H1 (cell line): ENCODE results near the gene HTR2A. TPM values are rescaled to one million over a fixed set of nuclear protein-coding genes. Genes with fewer than 3 reads are reported as not detected.

ENCODE experiments used
- CTCF ChIA-PET: fragments of 300-600 bp; sonication (Branson Sonifier 250); formaldehyde crosslinking; loops from one replicate; lab custom pipeline; 2021; ENCODE audit not compliant: partially characterized antibody; lab: Charles Lee
- POLR2A ChIA-PET: fragments of 300-600 bp; sonication (Branson Sonifier 250); formaldehyde crosslinking; loops from one replicate; lab custom pipeline; 2021; ENCODE audit warnings: inconsistent platforms; ENCODE audit not compliant: partially characterized antibody; lab: Charles Lee
- DNase-seq, 2 experiments: peaks; one replicate each; pipeline versions ENCODE4 v3.0.0 to v3.0.0-alpha.2; 2010 to 2022; ENCODE audit warnings: low spot score in 2 of 2, low read depth in 1 of 2, mixed read lengths in 1 of 2
- FAIRE-seq: peaks from 2 replicates; lab custom pipeline; 2011; peaks lifted over from hg19 to GRCh38; lab: Jason Lieb, UNC
- H2AFZ ChIP-seq: 2 replicates; pipeline ENCODE4 v1.8.1; 2012; ENCODE audit warnings: low read length, inconsistent platforms
- H2AK5ac ChIP-seq: 2 replicates; pipeline ENCODE4 v1.6.1; 2013; ENCODE audit warnings: low read depth, low read length
- H2BK120ac ChIP-seq: replicated peaks from 2 replicates; pipeline ENCODE3; 2013; ENCODE audit warnings: low read depth, low read length, inconsistent platforms
- H2BK12ac ChIP-seq: 2 replicates; pipeline ENCODE4 v1.6.1; 2013; ENCODE audit warnings: low read depth, low read length
- H2BK15ac ChIP-seq: 2 replicates; pipeline ENCODE4 v1.6.1; 2013; ENCODE audit warnings: low read length
- H2BK20ac ChIP-seq: 2 replicates; pipeline ENCODE4 v1.6.1; 2013; ENCODE audit warnings: low read length
- H2BK5ac ChIP-seq: 2 replicates; pipeline ENCODE4 v1.6.1; 2013; ENCODE audit warnings: low read depth, low read length
- H3K14ac ChIP-seq: 2 replicates; pipeline ENCODE4 v1.6.1; 2013; ENCODE audit warnings: inconsistent platforms; ENCODE audit not compliant: insufficient read length
- H3K18ac ChIP-seq: 2 replicates; pipeline ENCODE4 v1.6.1; 2013; ENCODE audit warnings: low read length; ENCODE audit errors: extremely low read depth
- H3K23ac ChIP-seq: 2 replicates; pipeline ENCODE4 v1.6.1; 2013; ENCODE audit warnings: inconsistent platforms; ENCODE audit not compliant: insufficient read length
- H3K23me2 ChIP-seq: 2 replicates; pipeline ENCODE4 v1.6.1; 2013; ENCODE audit warnings: low read depth, low read length
- H3K27ac ChIP-seq: 2 replicates; pipeline ENCODE4 v1.6.1; 2011; ENCODE audit warnings: low read depth, low read length, inconsistent platforms
- H3K27me3 ChIP-seq, 4 experiments: replicated peaks in 1 of 4; 1 replicate in 1 of 4; 2 replicates in 3 of 4; pipeline versions ENCODE4 v1.6.1 to v1.8.1; 2011 to 2013; ENCODE audit warnings: low read length in 3 of 4, mild to moderate bottlenecking in 3 of 4, inconsistent platforms in 2 of 4, mixed read lengths in 2 of 4, moderate library complexity in 1 of 4; ENCODE audit not compliant: control insufficient read depth in 3 of 4, insufficient read depth in 3 of 4; ENCODE audit errors: extremely low read depth in 1 of 4
- H3K36me3 ChIP-seq, 4 experiments: 2 replicates each; pipeline versions ENCODE4 v1.6.1 to v1.8.1; 2011 to 2013; ENCODE audit warnings: mild to moderate bottlenecking in 4 of 4, low read length in 3 of 4, moderate library complexity in 2 of 4, control low read depth in 1 of 4, inconsistent platforms in 1 of 4; ENCODE audit not compliant: insufficient read depth in 4 of 4, control insufficient read depth in 2 of 4
- H3K4ac ChIP-seq: replicated peaks from 2 replicates; pipeline ENCODE3; 2013; ENCODE audit warnings: low read length, low read depth, mixed read lengths, inconsistent platforms; ENCODE audit not compliant: insufficient read length
- H3K4me1 ChIP-seq, 4 experiments: replicated peaks in 1 of 4; 1 replicate in 1 of 4; 2 replicates in 3 of 4; pipeline versions ENCODE4 v1.6.1 to v1.8.1; 2011 to 2013; ENCODE audit warnings: low read length in 3 of 4, inconsistent platforms in 2 of 4, mixed read lengths in 1 of 4; ENCODE audit not compliant: insufficient read depth in 4 of 4, control insufficient read depth in 3 of 4
- H3K4me2 ChIP-seq, 2 experiments: 2 replicates each; pipeline versions ENCODE4 v1.6.1 to v1.8.1; 2011 to 2013; ENCODE audit warnings: low read depth in 2 of 2, low read length in 2 of 2, control low read depth in 1 of 2, inconsistent platforms in 1 of 2, mild to moderate bottlenecking in 1 of 2; ENCODE audit not compliant: insufficient read depth in 1 of 2
- H3K4me3 ChIP-seq, 4 experiments: fragments of 200-600, 300-600 bp in 1 of 4; sonication (generic), shearing (Covaris generic), sonication (Bioruptor Twin) in 1 of 4; 2 replicates each; pipeline versions ENCODE4 v1.5.1 to v1.8.1; 2011 to 2016; ENCODE audit warnings: low read length in 4 of 4, low read depth in 3 of 4, control low read depth in 2 of 4, inconsistent platforms in 2 of 4, mild to moderate bottlenecking in 2 of 4, mixed read lengths in 1 of 4, moderate library complexity in 1 of 4; ENCODE audit not compliant: insufficient read depth in 2 of 4; ENCODE audit errors: extremely low read depth in 1 of 4
- H3K56ac ChIP-seq: replicated peaks from 2 replicates; pipeline ENCODE3; 2013; ENCODE audit warnings: low read depth, mild to moderate bottlenecking, mixed read lengths, low read length, inconsistent platforms; ENCODE audit not compliant: insufficient read length
- H3K79me1 ChIP-seq: 2 replicates; pipeline ENCODE4 v1.6.1; 2013; ENCODE audit warnings: low read depth, low read length, control low read depth
- H3K79me2 ChIP-seq, 2 experiments: 2 replicates each; pipeline versions ENCODE4 v1.6.1 to v1.8.1; 2012 to 2013; ENCODE audit warnings: low read length in 2 of 2, mild to moderate bottlenecking in 2 of 2, inconsistent platforms in 1 of 2; ENCODE audit not compliant: insufficient read depth in 2 of 2, control insufficient read depth in 1 of 2
- H3K9ac ChIP-seq, 4 experiments: replicated peaks in 1 of 4; 1 replicate in 1 of 4; 2 replicates in 3 of 4; pipeline versions ENCODE4 v1.6.1 to v1.8.1; 2011 to 2013; ENCODE audit warnings: low read depth in 3 of 4, low read length in 3 of 4, control low read depth in 2 of 4, mild to moderate bottlenecking in 2 of 4, moderate library complexity in 2 of 4, inconsistent platforms in 1 of 4; ENCODE audit errors: extremely low read depth in 1 of 4
- H3K9me3 ChIP-seq, 2 experiments: 2 replicates each; pipeline versions ENCODE4 v1.6.1 to v1.8.1; 2012 to 2013; ENCODE audit warnings: mild to moderate bottlenecking in 2 of 2, moderate library complexity in 2 of 2, control low read depth in 1 of 2, inconsistent platforms in 1 of 2, low read depth in 1 of 2, low read length in 1 of 2, mixed read lengths in 1 of 2; ENCODE audit not compliant: insufficient read depth in 2 of 2
- H4K20me1 ChIP-seq, 2 experiments: replicated peaks in 1 of 2; 2 replicates each; pipeline versions ENCODE3 to v1.8.1; 2011 to 2013; ENCODE audit warnings: inconsistent platforms in 2 of 2, low read length in 2 of 2, mild to moderate bottlenecking in 1 of 2; ENCODE audit not compliant: insufficient read depth in 2 of 2, control insufficient read depth in 1 of 2
- H4K5ac ChIP-seq: 2 replicates; pipeline ENCODE4 v1.6.1; 2013; ENCODE audit warnings: low read length, low read depth, mixed read lengths, inconsistent platforms; ENCODE audit not compliant: insufficient read length
- H4K8ac ChIP-seq: 2 replicates; pipeline ENCODE4 v1.8.0; 2013; ENCODE audit warnings: mild to moderate bottlenecking, moderate library complexity, low read length, inconsistent platforms; ENCODE audit not compliant: insufficient read depth; ENCODE audit errors: extremely low read depth
- H4K91ac ChIP-seq: replicated peaks from 2 replicates; pipeline ENCODE3; 2013; ENCODE audit warnings: low read length, mixed read lengths, inconsistent platforms; ENCODE audit not compliant: insufficient read length
- CHD2 ChIP-seq: IDR thresholded peaks from 2 replicates; pipeline ENCODE4 v1.6.1; 2012; ENCODE audit warnings: low read length, improper control_type of control experiment
- CTBP2 ChIP-seq: IDR thresholded peaks from 2 replicates; pipeline ENCODE4 v1.7.0; 2011; ENCODE audit warnings: borderline replicate concordance, mild to moderate bottlenecking, moderate library complexity, mixed read lengths, low read length; ENCODE audit not compliant: insufficient read depth, insufficient read length
- EZH2 ChIP-seq: fragments of 200-600 bp; sonication (generic); IDR thresholded peaks from 2 replicates; pipeline ENCODE4 v1.7.1; 2012; ENCODE audit warnings: low read depth, mild to moderate bottlenecking, moderate library complexity, low read length, inconsistent platforms; ENCODE audit not compliant: severe bottlenecking
- FOSL1 ChIP-seq: IDR thresholded peaks from 2 replicates; pipeline ENCODE4 v1.6.1; 2011; ENCODE audit warnings: mild to moderate bottlenecking, low read depth, low read length, moderate library complexity; ENCODE audit not compliant: insufficient read depth
- JUN ChIP-seq: IDR thresholded peaks from 2 replicates; pipeline ENCODE4 v1.6.1; 2011; ENCODE audit warnings: low read depth, mild to moderate bottlenecking, improper control_type of control experiment, low read length
- MAX ChIP-seq: IDR thresholded peaks from 2 replicates; pipeline ENCODE4 v1.6.1; 2012; ENCODE audit warnings: inconsistent platforms
- POLR2A ChIP-seq, 2 experiments: IDR thresholded peaks; 1 replicate in 1 of 2; 2 replicates in 1 of 2; pipeline ENCODE4 v1.6.1; 2011; ENCODE audit warnings: low read depth in 2 of 2, low read length in 2 of 2, mild to moderate bottlenecking in 2 of 2; ENCODE audit errors: control extremely low read depth in 1 of 2
- RBBP5 ChIP-seq: IDR thresholded peaks from 2 replicates; pipeline ENCODE4 v1.7.1; 2012; ENCODE audit warnings: low read depth, mild to moderate bottlenecking, inconsistent platforms, low read length, moderate library complexity, borderline replicate concordance
- RFX5 ChIP-seq: IDR thresholded peaks from 2 replicates; pipeline ENCODE4 v1.6.1; 2011; ENCODE audit warnings: low read depth, low read length, improper control_type of control experiment, borderline replicate concordance
- RXRA ChIP-seq: IDR thresholded peaks from 2 replicates; pipeline ENCODE4 v1.6.1; 2011; ENCODE audit warnings: low read depth, mild to moderate bottlenecking, low read length, moderate library complexity; ENCODE audit not compliant: insufficient read depth
- SIN3A ChIP-seq, 2 experiments: IDR thresholded peaks in 1 of 2; conservative IDR thresholded peaks in 1 of 2; 2 replicates each; pipeline ENCODE4 v1.6.1; 2011 to 2012; ENCODE audit warnings: low read length in 2 of 2, improper control_type of control experiment in 1 of 2, low read depth in 1 of 2, mild to moderate bottlenecking in 1 of 2
- WGBS, 2 experiments: shearing (Covaris generic) in 1 of 2; methylation state at CpG; one replicate each; pipeline versions ENCODE4 v1.1.6 to v1.1.7; 2013 to 2015; ENCODE audit warnings: low lambda C conversion rate in 2 of 2, mixed read lengths in 2 of 2, inconsistent platforms in 1 of 2, low coverage in 1 of 2, missing lambda C conversion rate in 1 of 2; ENCODE audit not compliant: insufficient replicate concordance in 2 of 2, insufficient coverage in 1 of 2, insufficient read length in 1 of 2; ENCODE audit errors: extremely low coverage in 1 of 2, missing lambda C conversion rate in 1 of 2; 5-methylcytosine and 5-hydroxymethylcytosine counted together
- polyA plus RNA-seq, 7 experiments: library from polyadenylated mRNA; depleted of rRNA in 3 of 7; stranded (reverse) in 5 of 7; unstranded in 2 of 7; fragments of >200 nt in 5 of 7; fragments of 200-250 nt in 2 of 7; gene quantifications; 1 replicate in 5 of 7; 2 replicates in 1 of 7; 4 replicates in 1 of 7; pipeline versions ENCODE4 v1.2.1 to v1.2.3, GENCODE V29; 2011 to 2013; ENCODE audit warnings: missing spikeins in 2 of 7, mixed read lengths in 2 of 7
- total RNA-seq: library from RNA; stranded (reverse); fragmentation: NEBNext Ultra II Directional; extraction: Animal tissue kit (Norgen Biotek cat#: 25700); gene quantifications from 2 replicates; pipeline ENCODE4 v1.2.1, GENCODE V29; 2021
- TF ChIP-seq, protein P1 (sequence below): IDR thresholded peaks from 2 replicates; pipeline ENCODE4 v1.6.1; 2012; ENCODE audit warnings: low read length, inconsistent platforms

The HTR2A gene
- total and polyA plus RNA-seq, 2 of the 8 experiments (the other 6 are each of a cell fraction or from before 2014, with no cell fraction given), result not detected

DNA sequence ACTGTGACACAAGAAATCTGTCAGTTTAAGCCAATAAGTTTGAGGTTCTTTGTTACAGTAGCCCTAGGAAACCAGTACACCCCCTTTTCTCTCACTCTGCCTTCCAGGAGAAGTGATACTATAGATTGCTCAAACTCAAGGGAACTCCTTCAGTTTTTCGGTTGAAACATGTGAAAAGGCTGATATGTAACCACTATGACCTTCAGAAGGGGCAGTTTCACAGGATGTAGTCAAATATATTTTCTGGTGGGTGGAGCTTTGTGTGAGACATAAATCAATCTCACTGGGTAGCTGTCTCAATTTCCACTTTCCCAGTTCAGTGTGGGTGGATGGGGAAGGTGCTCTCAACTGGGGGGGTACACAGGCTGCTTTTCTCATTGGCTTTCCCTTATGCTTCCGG lies 41.7 kb downstream of the HTR2A start:
- no peak overlapping the region for H4K8ac ChIP-seq
- H3K9me3 ChIP-seq, result no peaks in the 10 kb centered on the region
- H3K4me3 ChIP-seq, result no peak overlapping the region
- H2AFZ ChIP-seq, result no peak overlapping the region; the same call in 1 of the 2 replicates
- H3K23ac ChIP-seq, result no peak overlapping the region
- no peak overlapping the region for H3K9ac ChIP-seq
- no peaks in the 10 kb centered on the region for H4K20me1 ChIP-seq
- H3K4me1 ChIP-seq, result no peaks in the 10 kb centered on the region
- no peak overlapping the region for H4K5ac ChIP-seq
- ChIA-PET POLR2A (no interaction called here), CTCF (interaction anchor here (0.6 to 0.8 kb wide), 3 partner anchors 15 to 337 kb away, joined by 3 read pairs; no protein-coding TSS in a partner anchor)
- no peak overlapping the region for H2BK15ac ChIP-seq
- H3K14ac ChIP-seq, result no peak overlapping the region
- no peak for FAIRE-seq
- H3K27me3 ChIP-seq, result no peaks in the 10 kb centered on the region
- no peak overlapping the region for H2BK12ac ChIP-seq
- no peaks in the 10 kb centered on the region for H3K36me3 ChIP-seq
- no peaks in the 10 kb centered on the region for H3K23me2 ChIP-seq
- H2BK5ac ChIP-seq, result no peak overlapping the region
- H3K56ac ChIP-seq, result no peak overlapping the region
- H3K27ac ChIP-seq, result no peak overlapping the region
- WGBS, 2 experiments, result 90% methylated on average over 2 of the region's 2 CpGs; no CpG with 5 or more reads in 1 of the 2 experiments
- no peaks in the 10 kb centered on the region for H3K79me2 ChIP-seq
- DNase-seq, result no peak
- H2BK20ac ChIP-seq, result no peak overlapping the region
- no peak overlapping the region for H3K4ac ChIP-seq
- H3K18ac ChIP-seq, result no peak overlapping the region
- no peaks in the 10 kb centered on the region for H3K79me1 ChIP-seq
- no peak overlapping the region for H4K91ac ChIP-seq
- no peak overlapping the region for H2BK120ac ChIP-seq
- H2AK5ac ChIP-seq, result no peak overlapping the region
- no peak overlapping the region for H3K4me2 ChIP-seq
- TF ChIP-seq CHD2 (no peak), JUN (no peak), POLR2A (IDR thresholded peaks at IDR 0.05; ENCODE audit: control extremely low read depth in 1 of 2, low read depth in 2 of 2, low read length in 2 of 2) (no peak), MAX (no peak), SIN3A (conservative IDR thresholded peaks at IDR 0.05 in 1 of 2, IDR thresholded peaks at IDR 0.05 in 1 of 2; ENCODE audit: low read depth in 1 of 2, low read length in 2 of 2) (no peak), RFX5 (no peak), EZH2 (no peak), CTBP2 (no peak), RBBP5 (no peak), RXRA (no peak), FOSL1 (no peak)
- TF ChIP-seq, protein P1, sequence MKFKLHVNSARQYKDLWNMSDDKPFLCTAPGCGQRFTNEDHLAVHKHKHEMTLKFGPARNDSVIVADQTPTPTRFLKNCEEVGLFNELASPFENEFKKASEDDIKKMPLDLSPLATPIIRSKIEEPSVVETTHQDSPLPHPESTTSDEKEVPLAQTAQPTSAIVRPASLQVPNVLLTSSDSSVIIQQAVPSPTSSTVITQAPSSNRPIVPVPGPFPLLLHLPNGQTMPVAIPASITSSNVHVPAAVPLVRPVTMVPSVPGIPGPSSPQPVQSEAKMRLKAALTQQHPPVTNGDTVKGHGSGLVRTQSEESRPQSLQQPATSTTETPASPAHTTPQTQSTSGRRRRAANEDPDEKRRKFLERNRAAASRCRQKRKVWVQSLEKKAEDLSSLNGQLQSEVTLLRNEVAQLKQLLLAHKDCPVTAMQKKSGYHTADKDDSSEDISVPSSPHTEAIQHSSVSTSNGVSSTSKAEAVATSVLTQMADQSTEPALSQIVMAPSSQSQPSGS, result no peak
